Measurements from ENCODE around the gene ENDOU.

DNA sequence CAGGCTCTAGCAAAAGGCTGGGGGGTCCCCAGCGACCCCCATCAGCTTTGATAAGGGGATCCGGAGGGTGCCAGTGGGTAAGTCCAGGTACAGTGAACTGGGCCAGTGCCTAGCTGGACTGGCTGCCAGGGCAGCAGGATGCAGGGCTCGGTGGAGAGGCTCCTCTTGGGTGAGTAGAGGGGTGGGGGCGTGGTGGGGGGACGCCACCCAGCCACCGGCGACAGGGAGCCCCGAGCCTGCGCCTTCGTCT is 33.2 kb upstream of the ENDOU start:
- TF ChIP-seq ZFP3 (CRISPR knock-in tag; IDR thresholded peaks at IDR 0.05) (no peak), TCF4 (CRISPR knock-in tag; IDR thresholded peaks at IDR 0.05; ENCODE audit: borderline replicate concordance) (no peak), ESRRG (CRISPR knock-in tag; IDR thresholded peaks at IDR 0.05) (no peak), SNAI2 (CRISPR knock-in tag; IDR thresholded peaks at IDR 0.05) (no peak), PPARA (CRISPR knock-in tag; IDR thresholded peaks at IDR 0.05; ENCODE audit: borderline replicate concordance) (no peak), BACH2 (CRISPR knock-in tag; IDR thresholded peaks at IDR 0.05; ENCODE audit: borderline replicate concordance) (no peak), ARNTL (CRISPR knock-in tag; IDR thresholded peaks at IDR 0.05; ENCODE audit: borderline replicate concordance, low read depth) (no peak), RARB (CRISPR knock-in tag; IDR thresholded peaks at IDR 0.05) (no peak), ZFP30 (CRISPR knock-in tag; IDR thresholded peaks at IDR 0.05) (no peak), ZNF70 (CRISPR knock-in tag; IDR thresholded peaks at IDR 0.05) (no peak)
- TF ChIP-seq, protein P1, sequence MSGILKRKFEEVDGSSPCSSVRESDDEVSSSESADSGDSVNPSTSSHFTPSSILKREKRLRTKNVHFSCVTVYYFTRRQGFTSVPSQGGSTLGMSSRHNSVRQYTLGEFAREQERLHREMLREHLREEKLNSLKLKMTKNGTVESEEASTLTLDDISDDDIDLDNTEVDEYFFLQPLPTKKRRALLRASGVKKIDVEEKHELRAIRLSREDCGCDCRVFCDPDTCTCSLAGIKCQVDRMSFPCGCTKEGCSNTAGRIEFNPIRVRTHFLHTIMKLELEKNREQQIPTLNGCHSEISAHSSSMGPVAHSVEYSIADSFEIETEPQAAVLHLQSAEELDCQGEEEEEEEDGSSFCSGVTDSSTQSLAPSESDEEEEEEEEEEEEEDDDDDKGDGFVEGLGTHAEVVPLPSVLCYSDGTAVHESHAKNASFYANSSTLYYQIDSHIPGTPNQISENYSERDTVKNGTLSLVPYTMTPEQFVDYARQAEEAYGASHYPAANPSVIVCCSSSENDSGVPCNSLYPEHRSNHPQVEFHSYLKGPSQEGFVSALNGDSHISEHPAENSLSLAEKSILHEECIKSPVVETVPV (CRISPR knock-in tag; IDR thresholded peaks at IDR 0.05), result no peak
- TF ChIP-seq, protein P2, sequence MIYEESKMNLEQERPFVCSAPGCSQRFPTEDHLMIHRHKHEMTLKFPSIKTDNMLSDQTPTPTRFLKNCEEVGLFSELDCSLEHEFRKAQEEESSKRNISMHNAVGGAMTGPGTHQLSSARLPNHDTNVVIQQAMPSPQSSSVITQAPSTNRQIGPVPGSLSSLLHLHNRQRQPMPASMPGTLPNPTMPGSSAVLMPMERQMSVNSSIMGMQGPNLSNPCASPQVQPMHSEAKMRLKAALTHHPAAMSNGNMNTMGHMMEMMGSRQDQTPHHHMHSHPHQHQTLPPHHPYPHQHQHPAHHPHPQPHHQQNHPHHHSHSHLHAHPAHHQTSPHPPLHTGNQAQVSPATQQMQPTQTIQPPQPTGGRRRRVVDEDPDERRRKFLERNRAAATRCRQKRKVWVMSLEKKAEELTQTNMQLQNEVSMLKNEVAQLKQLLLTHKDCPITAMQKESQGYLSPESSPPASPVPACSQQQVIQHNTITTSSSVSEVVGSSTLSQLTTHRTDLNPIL (CRISPR knock-in tag; IDR thresholded peaks at IDR 0.05; ENCODE audit: low read depth), result no peak
- TF ChIP-seq, protein P3, sequence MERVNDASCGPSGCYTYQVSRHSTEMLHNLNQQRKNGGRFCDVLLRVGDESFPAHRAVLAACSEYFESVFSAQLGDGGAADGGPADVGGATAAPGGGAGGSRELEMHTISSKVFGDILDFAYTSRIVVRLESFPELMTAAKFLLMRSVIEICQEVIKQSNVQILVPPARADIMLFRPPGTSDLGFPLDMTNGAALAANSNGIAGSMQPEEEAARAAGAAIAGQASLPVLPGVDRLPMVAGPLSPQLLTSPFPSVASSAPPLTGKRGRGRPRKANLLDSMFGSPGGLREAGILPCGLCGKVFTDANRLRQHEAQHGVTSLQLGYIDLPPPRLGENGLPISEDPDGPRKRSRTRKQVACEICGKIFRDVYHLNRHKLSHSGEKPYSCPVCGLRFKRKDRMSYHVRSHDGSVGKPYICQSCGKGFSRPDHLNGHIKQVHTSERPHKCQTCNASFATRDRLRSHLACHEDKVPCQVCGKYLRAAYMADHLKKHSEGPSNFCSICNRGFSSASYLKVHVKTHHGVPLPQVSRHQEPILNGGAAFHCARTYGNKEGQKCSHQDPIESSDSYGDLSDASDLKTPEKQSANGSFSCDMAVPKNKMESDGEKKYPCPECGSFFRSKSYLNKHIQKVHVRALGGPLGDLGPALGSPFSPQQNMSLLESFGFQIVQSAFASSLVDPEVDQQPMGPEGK (CRISPR knock-in tag; IDR thresholded peaks at IDR 0.05; ENCODE audit: borderline replicate concordance), result no peak
- TF ChIP-seq, protein P4, sequence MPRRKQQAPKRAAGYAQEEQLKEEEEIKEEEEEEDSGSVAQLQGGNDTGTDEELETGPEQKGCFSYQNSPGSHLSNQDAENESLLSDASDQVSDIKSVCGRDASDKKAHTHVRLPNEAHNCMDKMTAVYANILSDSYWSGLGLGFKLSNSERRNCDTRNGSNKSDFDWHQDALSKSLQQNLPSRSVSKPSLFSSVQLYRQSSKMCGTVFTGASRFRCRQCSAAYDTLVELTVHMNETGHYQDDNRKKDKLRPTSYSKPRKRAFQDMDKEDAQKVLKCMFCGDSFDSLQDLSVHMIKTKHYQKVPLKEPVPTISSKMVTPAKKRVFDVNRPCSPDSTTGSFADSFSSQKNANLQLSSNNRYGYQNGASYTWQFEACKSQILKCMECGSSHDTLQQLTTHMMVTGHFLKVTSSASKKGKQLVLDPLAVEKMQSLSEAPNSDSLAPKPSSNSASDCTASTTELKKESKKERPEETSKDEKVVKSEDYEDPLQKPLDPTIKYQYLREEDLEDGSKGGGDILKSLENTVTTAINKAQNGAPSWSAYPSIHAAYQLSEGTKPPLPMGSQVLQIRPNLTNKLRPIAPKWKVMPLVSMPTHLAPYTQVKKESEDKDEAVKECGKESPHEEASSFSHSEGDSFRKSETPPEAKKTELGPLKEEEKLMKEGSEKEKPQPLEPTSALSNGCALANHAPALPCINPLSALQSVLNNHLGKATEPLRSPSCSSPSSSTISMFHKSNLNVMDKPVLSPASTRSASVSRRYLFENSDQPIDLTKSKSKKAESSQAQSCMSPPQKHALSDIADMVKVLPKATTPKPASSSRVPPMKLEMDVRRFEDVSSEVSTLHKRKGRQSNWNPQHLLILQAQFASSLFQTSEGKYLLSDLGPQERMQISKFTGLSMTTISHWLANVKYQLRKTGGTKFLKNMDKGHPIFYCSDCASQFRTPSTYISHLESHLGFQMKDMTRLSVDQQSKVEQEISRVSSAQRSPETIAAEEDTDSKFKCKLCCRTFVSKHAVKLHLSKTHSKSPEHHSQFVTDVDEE (CRISPR knock-in tag; IDR thresholded peaks at IDR 0.05), result no peak

All from SK-N-SH treated with all-trans-retinoic acid at 6 μM for 48 hours (cell line).